HG03280 (cell line): Measurements from ENCODE around the gene HPS6.
A peak's percentile ranks its signal among the peaks of the same experiment; 100 is the strongest.
"Not testable (repeated sequence)": the region's sequence is repeated elsewhere in the genome, so short reads cannot be mapped to it uniquely, and the experiment has no call there.

Experiments
- ATAC-seq: cut with Tn5 transposase; IDR thresholded peaks from one replicate; pipeline ENCODE4 v1.9.1; 2021; ENCODE audit warnings: mild to moderate bottlenecking, moderate library complexity; ENCODE audit not compliant: unreplicated experiment

HPS6 gene

GRCh38 chr10:102064868-102065560 lies at the start of gene HPS6:
Gene HPS6, plus strand, starts transcription at chr10:102065349. Its CDS starts 126 bp downstream, at chr10:102065475.
- ATAC-seq = peak; percentile 96

DNA sequence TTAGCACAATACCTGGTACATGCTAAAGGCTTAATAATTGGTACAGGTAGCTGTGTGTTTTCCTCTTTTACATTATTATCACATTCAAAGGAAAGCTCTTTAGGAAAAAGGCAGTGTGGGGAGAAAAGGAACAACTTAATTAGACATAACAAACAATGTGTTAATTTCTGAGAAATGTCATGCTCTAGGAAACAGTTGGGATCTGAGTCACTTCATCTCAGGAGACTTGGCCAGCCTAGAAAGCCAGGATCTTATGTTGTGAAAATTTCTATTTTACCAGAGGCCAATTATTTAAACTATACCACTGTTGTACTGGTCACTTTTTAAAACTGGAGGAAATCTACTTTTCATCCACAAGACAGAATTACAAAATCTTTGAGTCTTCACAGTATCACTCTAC lies 48.7 kb upstream of the HPS6 start:
- ATAC-seq = no peak

DNA sequence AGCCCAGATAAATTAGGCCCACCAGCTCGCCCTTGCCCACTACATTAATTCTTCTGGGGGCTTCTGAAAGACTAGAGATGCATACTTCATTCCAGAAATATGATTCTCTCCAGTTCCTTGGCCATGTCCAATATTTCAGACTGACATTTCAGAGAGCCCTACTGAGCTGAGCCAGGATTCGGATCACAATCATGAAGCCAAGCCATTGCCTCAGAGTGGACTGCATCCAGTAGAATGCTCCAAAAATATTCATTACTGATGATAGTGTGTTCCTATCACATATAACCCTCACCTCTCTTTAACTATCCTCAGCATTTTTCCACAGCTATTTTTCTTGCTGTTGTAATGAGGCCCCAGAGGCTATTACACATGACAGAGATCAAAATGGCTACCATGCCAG lies 47.9 kb upstream of the HPS6 start:
- ATAC-seq = no peak

GRCh38 chr10:102020938-102021337 lies 44.2 kb upstream of the HPS6 start:
- no peak for ATAC-seq

DNA sequence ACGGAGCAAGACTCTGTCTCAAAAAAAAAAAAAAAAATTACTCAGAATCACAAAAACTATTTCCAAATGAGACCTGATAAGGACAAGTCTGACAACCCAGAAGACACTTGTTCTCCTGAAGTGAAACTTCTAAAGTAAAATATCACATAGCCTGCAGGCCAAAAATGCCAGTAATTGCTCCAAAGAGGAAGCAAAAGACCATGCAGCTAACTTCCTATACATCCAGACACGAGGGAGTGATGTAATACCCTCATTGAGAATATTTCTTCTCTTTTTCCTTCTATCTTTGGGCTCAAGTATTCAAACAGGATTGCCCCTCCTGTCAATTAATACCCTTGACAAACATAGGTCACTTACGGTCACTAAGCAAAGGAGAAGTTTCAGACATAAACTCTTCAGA lies 40.4 kb upstream of the HPS6 start:
- ATAC-seq = no peak

GRCh38 chr10:102027261-102027660 lies 37.9 kb upstream of the HPS6 start:
- ATAC-seq = no peak

GRCh38 chr10:102033787-102034186 lies 31.4 kb upstream of the HPS6 start:
- ATAC-seq = no peak

DNA sequence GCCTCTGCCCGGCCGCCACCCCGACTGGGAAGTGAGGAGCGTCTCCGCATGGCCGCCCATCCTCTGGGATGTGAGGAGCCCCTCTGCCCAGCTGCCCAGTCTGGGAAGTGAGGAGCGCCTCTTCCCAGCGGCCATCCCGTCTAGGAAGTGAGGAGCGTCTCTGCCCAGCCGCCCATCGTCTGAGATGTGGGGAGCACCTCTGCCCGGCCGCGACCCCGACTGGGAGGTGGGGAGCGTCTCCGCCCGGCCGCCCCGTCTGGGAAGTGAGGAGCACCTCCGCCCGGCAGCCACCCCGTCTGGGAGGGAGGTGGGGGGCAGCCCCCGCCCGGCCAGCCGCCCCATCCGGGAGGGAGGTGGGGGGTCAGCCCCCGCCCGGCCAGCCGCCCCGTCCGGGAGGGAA lies 29.3 kb upstream of the HPS6 start:
- not testable (repeated sequence) for ATAC-seq

- no peak for ATAC-seq
Observed at GRCh38 chr10:102038410-102038809, 26.7 kb upstream of the HPS6 start.

DNA sequence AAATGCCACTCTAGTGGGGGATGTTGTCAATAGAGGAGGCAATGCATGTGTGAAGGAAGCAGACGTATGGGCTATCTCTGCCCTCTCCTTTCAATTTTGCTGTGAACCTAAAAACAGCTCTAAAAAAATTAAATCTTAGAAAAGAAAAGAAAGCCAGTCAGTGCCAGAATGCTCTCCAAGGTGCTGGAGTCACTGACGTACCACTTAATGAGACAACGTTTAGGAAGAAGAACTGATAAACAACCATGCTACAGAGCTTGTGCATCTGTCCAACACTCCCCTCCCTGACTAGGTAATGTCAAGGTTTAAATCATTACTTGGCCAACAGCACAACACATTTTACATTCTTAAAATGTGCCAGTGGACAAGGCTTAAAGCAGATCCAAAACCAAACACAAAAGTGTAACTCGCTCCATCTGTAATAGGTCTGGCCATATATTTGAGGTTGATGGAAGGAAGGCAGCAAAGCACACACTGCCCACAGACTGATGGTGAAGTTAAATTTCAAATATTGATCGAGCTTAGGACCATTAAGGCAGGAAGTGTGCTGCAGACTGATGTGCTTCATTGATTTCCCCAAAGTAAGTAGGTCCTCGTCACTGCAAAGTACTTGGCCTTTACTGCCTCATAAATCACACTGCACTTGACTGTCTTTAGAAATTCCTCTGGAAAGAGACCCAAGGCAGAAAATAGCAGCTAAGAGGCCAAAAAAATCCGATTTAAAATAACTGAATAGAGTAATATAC lies 24.7 kb upstream of the HPS6 start:
- ATAC-seq = no peak

DNA sequence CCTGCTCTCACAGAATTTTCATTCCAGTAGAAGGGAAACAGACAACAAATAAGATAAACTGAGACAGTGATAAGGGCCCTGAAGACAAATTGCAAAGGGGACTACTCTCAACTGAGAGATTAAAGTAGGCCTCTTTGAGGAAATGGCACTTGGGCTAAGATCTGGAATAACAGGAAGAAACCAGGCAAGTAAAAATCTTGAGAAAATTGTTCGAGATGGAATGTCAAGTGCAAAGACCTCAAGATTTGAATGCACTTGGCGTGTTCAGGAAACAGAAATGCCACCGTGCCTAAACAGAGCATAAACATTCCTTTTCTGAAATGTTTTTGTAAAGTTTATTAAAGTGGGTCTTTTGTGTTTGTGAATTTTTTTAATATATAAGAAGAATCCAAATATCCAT lies 19.9 kb upstream of the HPS6 start:
- no peak for ATAC-seq

GRCh38 chr10:102046095-102046494 lies 19.1 kb upstream of the HPS6 start:
- ATAC-seq = no peak

- not testable (repeated sequence) for ATAC-seq
Observed at GRCh38 chr10:102054881-102055646, 10.1 kb upstream of the HPS6 start.

GRCh38 chr10:102055647-102056419 lies 9.3 kb upstream of the HPS6 start, which contains the start of gene ARMH3:
Gene ARMH3, minus strand, starts transcription at chr10:102056173. Its CDS starts 16,059 bp downstream, at chr10:102040114.
- peak; percentile 95 for ATAC-seq

DNA sequence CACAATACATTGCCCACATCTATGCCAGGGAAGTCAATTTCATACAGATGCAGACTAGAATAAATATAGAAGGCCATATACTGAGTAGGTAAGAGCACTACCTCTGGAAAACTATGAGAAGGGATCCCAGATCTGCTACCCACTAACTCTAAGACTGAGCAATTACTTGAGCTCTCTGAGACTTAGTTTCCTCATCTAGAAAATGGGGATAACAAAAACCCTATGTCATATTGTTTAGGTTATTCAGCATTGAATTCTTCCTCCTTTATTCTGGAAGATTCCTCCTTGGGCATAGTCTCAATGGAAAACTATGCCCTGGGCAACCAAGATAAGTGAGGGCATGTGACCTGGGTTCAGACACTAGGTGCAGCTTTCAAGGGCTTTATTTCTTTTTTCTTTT lies 5.2 kb upstream of the HPS6 start:
- ATAC-seq = no peak

DNA sequence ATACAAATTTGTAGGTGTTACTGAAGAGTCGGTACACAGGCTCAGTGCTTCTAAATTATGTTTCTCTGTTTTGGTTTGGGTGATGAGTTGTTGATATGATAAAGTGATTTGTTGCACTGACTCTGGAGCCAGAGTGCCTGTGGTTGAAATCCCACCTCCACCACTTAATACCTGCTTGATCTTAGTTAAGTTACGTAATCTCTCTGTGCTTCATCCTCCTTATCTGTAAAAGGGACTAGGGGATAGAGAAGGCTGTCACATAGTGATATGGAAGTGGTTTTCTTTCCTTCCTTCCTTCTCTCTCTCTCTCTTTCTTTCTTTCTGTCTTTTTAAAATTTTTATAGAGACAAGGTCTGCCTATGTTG lies 664 bp upstream of the HPS6 start:
- no peak for ATAC-seq

GRCh38 chr10:102065561-102066398 lies 631 bp downstream of the HPS6 start:
- ATAC-seq = peak; percentile 39

DNA sequence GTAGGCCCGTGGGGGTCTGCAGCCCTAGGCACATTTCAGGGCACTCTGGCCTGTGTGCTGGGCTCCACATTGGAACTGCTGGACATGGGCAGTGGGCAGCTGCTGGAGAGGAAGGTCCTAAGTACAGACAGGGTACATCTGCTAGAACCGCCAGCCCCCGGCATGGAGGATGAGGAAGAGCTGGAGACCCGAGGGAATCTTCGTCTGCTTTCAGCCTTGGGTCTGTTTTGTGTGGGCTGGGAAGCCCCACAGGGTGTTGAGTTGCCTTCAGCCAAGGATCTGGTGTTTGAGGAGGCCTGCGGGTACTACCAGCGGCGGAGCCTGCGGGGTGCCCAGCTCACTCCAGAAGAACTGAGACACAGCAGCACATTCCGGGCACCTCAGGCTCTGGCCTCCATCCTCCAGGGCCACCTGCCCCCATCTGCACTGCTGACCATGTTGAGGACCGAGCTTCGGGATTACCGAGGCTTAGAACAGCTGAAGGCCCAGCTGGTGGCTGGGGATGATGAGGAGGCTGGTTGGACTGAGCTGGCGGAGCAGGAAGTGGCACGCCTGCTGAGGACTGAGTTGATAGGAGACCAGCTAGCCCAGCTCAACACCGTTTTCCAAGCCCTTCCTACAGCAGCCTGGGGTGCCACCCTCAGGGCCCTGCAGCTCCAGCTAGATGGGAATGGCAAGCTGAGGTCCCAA lies 1.4 kb downstream of the HPS6 start:
- ATAC-seq = no peak

- ATAC-seq = no peak
Observed at GRCh38 chr10:102067091-102067916, 2.2 kb downstream of the HPS6 start.
